Central memory CD8-positive, alpha-beta T cell (primary cell): ENCODE measurements around the gene LUZP1.

Experiments used
- ATAC-seq: fragments of 150-1000 bp; cut with Tn5 transposase; replicated peaks from 2 replicates; pipeline ENCODE4 v1.10.0; 2022; ENCODE audit warnings: mild to moderate bottlenecking, moderate FRiP score, moderate number of reproducible peaks; ENCODE audit not compliant: poor library complexity, severe bottlenecking; ENCODE audit errors: extremely low read depth
- DNase-seq, 2 donors: peaks; one replicate each; pipeline ENCODE4 v3.0.0; 2021; ENCODE audit warnings: low spot score in 2 of 2
- H3K27ac Mint-ChIP-seq: one replicate; pipeline ENCODE4 v1.8.0; 2022; ENCODE audit warnings: low read depth, mild to moderate bottlenecking, moderate library complexity, mixed read lengths
- H3K27me3 Mint-ChIP-seq: one replicate; pipeline ENCODE4 v1.8.0; 2022; ENCODE audit warnings: mixed read lengths
- H3K36me3 Mint-ChIP-seq: one replicate; pipeline ENCODE4 v1.8.0; 2022; ENCODE audit warnings: mild to moderate bottlenecking, moderate library complexity, mixed read lengths; ENCODE audit not compliant: insufficient read depth
- H3K4me1 Mint-ChIP-seq: one replicate; pipeline ENCODE4 v1.8.0; 2022; ENCODE audit warnings: mixed read lengths
- H3K4me3 Mint-ChIP-seq: one replicate; pipeline ENCODE4 v1.8.0; 2022; ENCODE audit warnings: mild to moderate bottlenecking, moderate library complexity, mixed read lengths
- H3K9me3 Mint-ChIP-seq: one replicate; pipeline ENCODE4 v1.8.0; 2022; ENCODE audit warnings: mixed read lengths

LUZP1 gene

GRCh38 chr1:23179862-23180261 is 11.2 kb upstream of the LUZP1 start:
- Mint-ChIP-seq H3K4me3 (no peak overlapping the region), H3K9me3 (no peaks in the 10 kb centered on the region), H3K36me3 (peaks cover 3% of the 10 kb centered on the region), H3K27ac (no peak overlapping the region), H3K27me3 (no peaks in the 10 kb centered on the region), H3K4me1 (peaks cover 13% of the 10 kb centered on the region)
- no peak for DNase-seq
- ATAC-seq: no peak

DNA sequence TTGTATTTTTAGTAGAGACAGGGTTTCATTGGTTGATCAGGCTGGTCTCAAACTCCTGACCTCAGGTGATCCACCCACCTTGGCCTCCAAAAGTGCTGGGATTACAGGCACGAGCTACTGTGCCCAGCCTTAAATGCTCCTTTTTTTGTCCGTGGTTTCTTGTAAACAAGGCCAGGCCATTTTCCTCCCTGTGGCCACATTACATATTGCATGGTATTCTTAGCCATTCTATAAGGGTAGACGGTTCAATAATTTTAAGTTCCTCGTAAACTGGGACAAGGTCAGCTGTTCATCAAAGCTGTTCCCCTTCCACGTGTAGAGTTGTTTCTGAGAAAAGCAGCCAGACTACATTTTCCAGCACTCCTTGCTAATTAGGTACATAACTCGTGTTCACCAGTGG is 10.3 kb upstream of the LUZP1 start:
- no peaks in the 10 kb centered on the region for H3K9me3 Mint-ChIP-seq
- H3K27me3 Mint-ChIP-seq: no peaks in the 10 kb centered on the region
- DNase-seq (no peak), ATAC-seq (no peak)
- H3K4me1 Mint-ChIP-seq: peaks cover 6% of the 10 kb centered on the region
- H3K36me3 Mint-ChIP-seq: no peaks in the 10 kb centered on the region
- H3K27ac Mint-ChIP-seq: no peak overlapping the region
- no peak overlapping the region for H3K4me3 Mint-ChIP-seq

GRCh38 chr1:23178414-23178813 is 9.8 kb upstream of the LUZP1 start:
- peak overlapping the region; percentile 73 for H3K4me3 Mint-ChIP-seq
- no peaks in the 10 kb centered on the region for H3K27me3 Mint-ChIP-seq
- no peak for DNase-seq
- H3K9me3 Mint-ChIP-seq: no peaks in the 10 kb centered on the region
- H3K4me1 Mint-ChIP-seq: peaks cover 6% of the 10 kb centered on the region
- no peak for ATAC-seq
- H3K36me3 Mint-ChIP-seq: no peaks in the 10 kb centered on the region
- H3K27ac Mint-ChIP-seq: no peak overlapping the region

DNA sequence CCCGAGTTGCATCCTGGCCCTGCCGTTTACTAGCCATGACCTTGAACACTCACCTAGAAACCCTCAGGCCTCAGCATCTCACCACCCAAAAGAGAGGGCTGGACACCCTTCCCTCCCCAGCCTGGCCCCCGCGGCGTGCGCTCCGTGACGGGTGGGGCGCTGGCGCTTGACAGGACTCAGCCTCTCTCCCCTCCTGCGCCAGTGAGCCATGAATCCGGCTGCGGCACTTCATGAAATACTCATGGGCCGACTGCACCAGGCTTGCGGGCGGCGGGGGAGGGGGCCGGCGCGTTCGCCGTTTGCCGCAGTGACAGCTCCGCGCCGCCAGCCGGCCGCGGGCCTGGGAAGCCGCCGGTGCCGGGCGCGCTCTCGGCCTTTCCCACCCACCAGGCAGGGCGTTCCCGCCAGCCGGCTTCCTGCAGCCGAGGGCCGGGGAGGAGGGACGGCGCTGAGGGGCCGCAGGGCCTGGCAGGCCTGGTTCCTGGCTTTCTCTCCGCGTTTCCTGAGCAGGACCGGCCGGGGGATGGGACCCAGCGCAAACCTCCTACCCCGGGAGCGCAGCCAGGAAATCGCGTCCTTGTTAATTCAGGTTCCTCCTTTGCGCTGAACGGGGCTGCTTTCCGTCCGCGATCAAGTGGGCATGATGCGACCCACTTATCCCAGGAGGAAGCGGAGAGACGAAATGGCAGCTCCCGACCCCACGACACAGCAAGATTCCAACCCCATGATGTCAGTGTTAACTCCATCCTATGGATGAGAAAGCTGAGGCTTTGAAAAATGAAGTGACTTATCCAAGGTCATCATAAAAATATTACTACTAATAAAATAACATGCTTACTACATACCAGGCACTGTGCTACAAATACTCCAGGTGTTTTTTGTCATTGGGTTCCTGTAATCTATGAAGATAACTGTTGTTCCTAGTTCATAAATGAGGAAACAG is 9.1 kb upstream of the LUZP1 start:
- peak; percentile 16 to 19 for DNase-seq
- Mint-ChIP-seq H3K4me3 (peak overlapping the region; percentile 73), H3K9me3 (no peaks in the 10 kb centered on the region), H3K4me1 (peaks cover 6% of the 10 kb centered on the region), H3K27me3 (no peaks in the 10 kb centered on the region), H3K36me3 (no peaks in the 10 kb centered on the region), H3K27ac (no peak overlapping the region)
- peak; percentile 72 for ATAC-seq

- H3K27me3 Mint-ChIP-seq: no peaks in the 10 kb centered on the region
- no peak overlapping the region for H3K27ac Mint-ChIP-seq
- peaks cover 6% of the 10 kb centered on the region for H3K4me1 Mint-ChIP-seq
- H3K36me3 Mint-ChIP-seq: no peaks in the 10 kb centered on the region
- no peaks in the 10 kb centered on the region for H3K9me3 Mint-ChIP-seq
- DNase-seq: no peak
- no peak for ATAC-seq
- H3K4me3 Mint-ChIP-seq: peak overlapping the region; percentile 73
Observed at GRCh38 chr1:23177031-23177430, 8.4 kb upstream of the LUZP1 start.

- peaks cover 11% of the 10 kb centered on the region for H3K4me1 Mint-ChIP-seq
- no peak overlapping the region for H3K27ac Mint-ChIP-seq
- no peak overlapping the region for H3K4me3 Mint-ChIP-seq
- H3K9me3 Mint-ChIP-seq: no peaks in the 10 kb centered on the region
- ATAC-seq (no peak), DNase-seq (no peak)
- no peaks in the 10 kb centered on the region for H3K36me3 Mint-ChIP-seq
- H3K27me3 Mint-ChIP-seq: no peaks in the 10 kb centered on the region
Observed at GRCh38 chr1:23174426-23175110, 5.9 kb upstream of the LUZP1 start.

GRCh38 chr1:23171181-23171755 is 2.6 kb upstream of the LUZP1 start:
- H3K9me3 Mint-ChIP-seq: no peaks in the 10 kb centered on the region
- no peak for DNase-seq
- peaks cover 8% of the 10 kb centered on the region for H3K36me3 Mint-ChIP-seq
- H3K27me3 Mint-ChIP-seq: no peaks in the 10 kb centered on the region
- no peak overlapping the region for H3K4me3 Mint-ChIP-seq
- ATAC-seq: no peak
- H3K4me1 Mint-ChIP-seq: peaks cover 23% of the 10 kb centered on the region
- H3K27ac Mint-ChIP-seq: no peak overlapping the region

DNA sequence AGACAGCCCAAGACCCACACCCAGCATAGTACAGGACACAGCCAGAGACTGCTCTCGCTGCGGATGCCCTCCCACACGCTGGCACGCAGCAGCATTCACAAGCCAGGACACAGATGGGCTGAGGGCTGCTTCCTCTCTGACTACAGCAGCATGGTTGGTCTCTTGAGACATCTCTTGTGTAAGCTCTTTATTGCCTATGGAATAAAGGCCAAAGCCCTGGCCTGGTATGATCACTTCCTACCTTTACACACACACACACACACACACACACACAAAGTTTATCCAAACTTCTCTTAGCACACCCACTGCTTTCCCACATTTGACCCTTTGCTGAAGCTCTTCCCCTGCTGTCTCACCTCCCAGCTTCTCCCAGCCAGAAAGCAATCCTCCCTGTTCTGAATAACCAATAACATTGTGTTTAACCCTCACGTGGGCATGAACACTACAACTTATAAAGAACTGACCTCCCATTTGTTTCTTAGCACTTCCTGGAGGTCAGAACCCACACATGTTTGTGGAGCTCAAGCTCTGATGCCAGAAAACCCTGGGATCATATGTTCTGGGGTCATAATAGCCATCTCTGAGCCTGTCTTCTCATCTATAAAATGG is 1.2 kb upstream of the LUZP1 start:
- H3K9me3 Mint-ChIP-seq: no peaks in the 10 kb centered on the region
- ATAC-seq (no peak), DNase-seq (no peak)
- H3K27me3 Mint-ChIP-seq: no peaks in the 10 kb centered on the region
- H3K27ac Mint-ChIP-seq: peak overlapping the region; percentile 33
- H3K36me3 Mint-ChIP-seq: peaks cover 8% of the 10 kb centered on the region
- peaks cover 32% of the 10 kb centered on the region for H3K4me1 Mint-ChIP-seq
- H3K4me3 Mint-ChIP-seq: peak overlapping the region; percentile 96

DNA sequence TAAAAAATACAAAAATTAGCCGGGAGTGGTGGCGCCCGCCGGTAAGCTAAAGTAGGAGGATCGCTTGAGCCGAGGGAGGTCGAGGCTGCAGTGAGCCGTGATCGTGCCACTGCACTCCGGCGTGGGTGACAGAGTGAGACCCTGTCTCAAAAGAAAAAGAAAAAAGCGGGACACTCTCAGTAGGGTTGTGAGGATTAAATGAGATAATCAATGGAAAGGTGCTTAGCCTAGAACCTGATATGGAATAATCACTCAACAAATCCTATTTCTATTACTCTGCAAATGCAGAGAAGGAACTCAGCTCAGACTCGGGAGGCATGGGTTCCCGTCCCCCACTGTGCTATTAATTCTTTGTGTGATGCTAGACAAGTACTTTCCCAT is 529 bp upstream of the LUZP1 start:
- H3K4me3 Mint-ChIP-seq: peak overlapping the region; percentile 96
- ATAC-seq (no peak), DNase-seq (no peak)
- H3K9me3 Mint-ChIP-seq: no peaks in the 10 kb centered on the region
- H3K27ac Mint-ChIP-seq: peak overlapping the region; percentile 92
- peaks cover 8% of the 10 kb centered on the region for H3K36me3 Mint-ChIP-seq
- H3K27me3 Mint-ChIP-seq: no peaks in the 10 kb centered on the region
- peaks cover 32% of the 10 kb centered on the region for H3K4me1 Mint-ChIP-seq

GRCh38 chr1:23168079-23168444 is 594 bp downstream of the LUZP1 start:
- no peaks in the 10 kb centered on the region for H3K27me3 Mint-ChIP-seq
- DNase-seq (no peak), ATAC-seq (peak; percentile 53)
- peak overlapping the region; percentile 92 for H3K27ac Mint-ChIP-seq
- peak overlapping the region; percentile 96 for H3K4me3 Mint-ChIP-seq
- peaks cover 8% of the 10 kb centered on the region for H3K36me3 Mint-ChIP-seq
- H3K4me1 Mint-ChIP-seq: peaks cover 32% of the 10 kb centered on the region
- H3K9me3 Mint-ChIP-seq: no peaks in the 10 kb centered on the region

GRCh38 chr1:23167353-23168078 is 1.1 kb downstream of the LUZP1 start:
- no peak overlapping the region for H3K27ac Mint-ChIP-seq
- peaks cover 32% of the 10 kb centered on the region for H3K4me1 Mint-ChIP-seq
- H3K4me3 Mint-ChIP-seq: peak overlapping the region; percentile 96
- DNase-seq: peak; percentile 13 to 18
- H3K36me3 Mint-ChIP-seq: peaks cover 8% of the 10 kb centered on the region
- ATAC-seq: peak; percentile 31
- H3K9me3 Mint-ChIP-seq: no peaks in the 10 kb centered on the region
- no peaks in the 10 kb centered on the region for H3K27me3 Mint-ChIP-seq

DNA sequence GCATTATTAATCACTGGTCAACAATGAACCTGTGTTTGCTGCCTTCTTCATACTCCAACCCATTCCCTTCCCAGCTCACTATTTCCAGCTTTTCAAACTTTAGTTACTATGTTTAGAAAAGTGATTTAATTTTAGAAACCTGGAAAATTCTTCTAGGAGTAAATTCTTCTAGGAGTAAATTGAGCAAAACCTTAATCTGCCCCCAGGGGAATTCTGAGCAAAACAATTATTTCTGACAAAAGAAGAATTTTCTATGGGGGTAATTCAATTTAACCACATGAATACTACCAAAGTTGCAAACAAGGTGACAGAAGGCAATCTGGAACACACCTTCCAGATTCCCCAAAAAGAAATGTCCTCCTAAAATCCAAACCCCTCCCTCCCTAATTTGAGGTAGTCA is 1.8 kb downstream of the LUZP1 start:
- Mint-ChIP-seq H3K27me3 (no peaks in the 10 kb centered on the region), H3K4me3 (peak overlapping the region; percentile 96), H3K4me1 (peaks cover 32% of the 10 kb centered on the region), H3K27ac (no peak overlapping the region), H3K36me3 (peaks cover 8% of the 10 kb centered on the region), H3K9me3 (no peaks in the 10 kb centered on the region)
- ATAC-seq: no peak
- DNase-seq: no peak
